DLD1 (cell line): Measurements from ENCODE around the gene LRIT1.

Source experiments
- in situ Hi-C: cut with HindIII; loops from 2 replicates; pipeline ENCODE4 v1.10.0; 2017; ENCODE audit warnings: low sequenced_read_pairs

The LRIT1 gene

DNA sequence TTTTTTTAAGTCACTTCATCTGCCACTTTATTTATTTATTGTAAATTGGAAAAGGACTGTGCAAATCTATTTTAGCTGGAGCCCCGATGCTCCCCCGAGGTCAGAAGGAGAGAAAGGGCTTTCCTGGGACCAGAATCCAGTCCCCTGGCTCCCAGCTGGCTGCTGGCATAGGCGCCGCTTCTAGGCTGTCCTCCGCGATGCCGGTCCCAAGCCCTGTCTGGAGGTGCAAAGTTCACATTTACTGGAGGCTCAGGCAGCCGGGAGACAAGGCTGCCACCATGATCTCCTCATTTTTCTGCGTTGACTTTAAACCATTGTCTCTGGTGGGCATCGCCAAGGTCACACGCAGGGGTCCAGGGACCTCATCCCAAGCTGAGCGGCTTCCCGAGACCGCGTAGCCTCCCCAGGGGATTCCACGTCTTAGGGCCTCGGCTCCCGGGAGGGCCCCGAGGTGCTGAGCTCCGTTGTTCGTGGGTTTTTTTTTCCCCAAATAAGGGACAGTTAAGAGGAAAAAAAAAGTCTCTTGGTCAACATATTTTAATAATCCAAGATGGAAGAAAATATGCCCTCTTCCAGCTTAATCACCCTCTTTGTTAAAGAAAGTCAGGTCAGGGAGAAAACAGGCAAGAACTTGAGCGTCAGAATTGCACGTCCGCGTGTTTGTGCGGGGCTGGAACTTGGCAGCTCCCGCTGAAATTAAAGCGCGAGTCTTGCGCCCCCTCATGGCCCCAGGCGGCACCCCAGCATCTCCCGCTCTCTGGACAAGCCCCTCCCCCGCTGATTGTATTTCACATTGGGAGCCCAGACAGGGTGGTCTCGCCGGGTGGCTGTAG lies 15.4 kb upstream of the LRIT1 start:
- in situ Hi-C loops = no loop called here

DNA sequence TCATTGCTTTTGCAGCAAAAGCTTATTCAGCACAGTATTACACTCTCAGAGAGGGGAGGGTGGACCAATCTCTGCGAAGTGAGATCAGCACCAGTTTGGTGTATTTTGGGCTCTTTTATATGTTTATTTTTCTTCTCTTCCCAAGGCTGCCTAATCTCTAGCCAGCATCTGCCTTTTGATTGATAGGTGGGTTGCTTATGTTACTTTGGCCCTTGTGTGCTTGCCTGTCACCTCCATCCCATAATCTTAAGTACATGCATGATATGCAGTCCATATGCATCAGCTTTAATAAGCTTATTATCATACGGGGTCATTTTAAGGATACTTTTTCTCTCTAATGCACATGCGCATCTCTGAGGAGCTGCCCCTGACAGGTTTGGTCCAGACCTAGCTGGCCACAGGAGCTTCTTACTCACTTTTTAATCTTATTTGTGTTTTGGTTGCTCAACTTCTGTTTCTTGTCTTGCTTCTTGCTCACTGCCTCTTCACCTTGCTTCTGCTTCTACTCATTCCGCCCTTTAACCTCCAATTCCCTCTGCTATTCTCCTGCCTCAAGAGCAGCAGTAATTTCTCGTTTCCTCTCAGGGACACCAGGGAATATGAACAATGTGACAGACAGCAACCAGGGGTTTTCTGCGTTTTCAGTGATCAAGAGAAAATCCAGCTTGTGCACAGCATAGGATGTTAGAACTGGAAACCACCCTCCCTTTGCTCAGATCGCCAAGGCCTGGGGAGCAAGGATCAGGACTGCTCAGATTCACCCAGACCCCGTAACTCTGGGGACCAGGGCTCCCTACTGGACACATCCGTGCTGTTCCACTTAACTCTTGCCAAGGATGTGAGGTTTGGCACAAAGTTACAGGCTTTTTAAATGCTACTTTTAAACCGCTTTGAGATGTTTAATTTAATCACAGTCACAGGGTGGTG lies 13.5 kb upstream of the LRIT1 start:
- in situ Hi-C loops = no loop called here

DNA sequence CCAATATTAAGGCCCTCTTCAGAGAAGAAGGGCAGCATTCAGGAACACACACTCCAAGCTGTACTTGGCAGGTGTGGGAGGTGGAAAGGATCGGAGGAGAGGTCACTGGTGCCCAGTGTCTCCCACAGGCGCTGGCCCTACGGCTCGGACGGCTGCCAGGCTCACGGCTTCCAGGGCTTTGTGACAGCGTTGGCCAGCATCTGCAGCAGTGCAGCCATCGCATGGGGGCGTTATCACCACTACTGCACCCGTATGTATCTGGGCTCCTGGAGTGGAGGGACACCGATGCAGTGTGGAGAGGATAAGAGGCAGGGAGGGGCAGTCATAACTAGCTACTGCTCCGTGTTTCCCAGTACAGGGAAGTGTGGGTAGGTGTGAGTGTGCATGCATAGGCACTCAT lies 7.4 kb upstream of the LRIT1 start:
- in situ Hi-C loops = no loop called here

DNA sequence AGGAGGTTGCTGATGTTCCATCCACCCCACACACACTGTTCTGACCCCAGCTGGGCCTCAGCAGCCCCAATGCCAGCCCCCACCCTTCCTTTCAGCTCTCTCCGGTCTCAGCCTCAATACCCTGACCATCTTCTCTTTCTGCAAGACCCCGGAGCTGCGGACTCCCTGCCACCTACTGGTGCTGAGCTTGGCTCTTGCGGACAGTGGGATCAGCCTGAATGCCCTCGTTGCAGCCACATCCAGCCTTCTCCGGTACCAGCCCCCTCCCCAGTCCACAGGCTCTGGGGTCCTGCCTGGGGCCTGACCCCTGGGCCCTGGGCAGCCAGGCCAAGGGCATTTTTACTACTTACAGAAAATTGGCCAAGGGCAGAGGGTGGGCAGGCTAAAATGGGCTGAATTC lies 6.2 kb upstream of the LRIT1 start:
- in situ Hi-C loops = no loop called here

DNA sequence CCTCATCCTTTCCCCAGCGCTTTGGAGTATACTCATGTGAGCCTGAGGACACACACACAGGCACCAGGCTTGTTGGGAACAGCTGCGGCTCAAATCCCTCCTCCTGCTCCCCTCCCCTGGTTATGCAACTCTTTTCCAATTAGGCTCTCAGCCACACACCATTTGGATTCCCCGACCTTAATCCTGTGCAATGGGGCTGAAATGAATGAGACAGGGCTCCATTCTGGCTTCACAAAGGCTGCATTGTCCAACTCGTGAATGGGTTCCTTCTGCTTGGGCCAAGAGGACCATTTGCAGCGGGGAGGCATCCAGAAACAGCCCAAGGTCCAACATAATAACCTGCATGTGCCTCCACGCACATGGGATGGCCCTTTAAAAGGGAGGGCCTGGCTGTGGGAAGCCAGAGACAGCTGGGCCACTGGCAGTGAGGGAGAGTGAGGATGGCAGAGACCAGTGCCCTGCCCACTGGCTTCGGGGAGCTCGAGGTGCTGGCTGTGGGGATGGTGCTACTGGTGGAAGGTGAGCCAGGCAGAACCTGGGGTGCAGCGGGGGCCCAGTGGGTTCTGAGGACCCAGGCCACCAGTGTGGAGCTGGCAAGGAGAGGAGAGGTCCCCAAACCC lies 3.4 kb upstream of the LRIT1 start, which contains the start of gene RGR:
RGR (plus strand) TSS at position 403 of the 620 bp plus-strand sequence; CDS start at position 441, 38 bp downstream.
- in situ Hi-C loops = no loop called here

DNA sequence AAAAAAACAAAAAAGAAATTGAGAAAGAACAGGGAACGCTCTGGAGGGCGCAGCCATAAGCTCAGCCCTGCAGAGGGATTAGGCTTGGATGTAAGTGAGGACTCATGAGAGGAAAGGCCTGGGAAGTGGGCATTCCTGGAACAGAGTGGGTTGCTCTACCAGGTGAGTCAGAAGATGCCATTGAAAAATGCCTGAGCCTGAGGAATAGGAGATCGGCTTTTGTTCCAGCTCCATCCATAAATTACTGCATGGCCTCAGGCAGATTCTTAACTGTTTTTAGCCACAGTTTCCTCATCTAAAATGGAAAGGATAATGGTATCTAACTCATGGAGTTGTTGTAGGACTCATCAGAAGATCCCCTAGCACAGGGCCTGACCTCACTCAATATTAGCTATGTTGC lies 2.4 kb upstream of the LRIT1 start:
- in situ Hi-C loops = no loop called here

DNA sequence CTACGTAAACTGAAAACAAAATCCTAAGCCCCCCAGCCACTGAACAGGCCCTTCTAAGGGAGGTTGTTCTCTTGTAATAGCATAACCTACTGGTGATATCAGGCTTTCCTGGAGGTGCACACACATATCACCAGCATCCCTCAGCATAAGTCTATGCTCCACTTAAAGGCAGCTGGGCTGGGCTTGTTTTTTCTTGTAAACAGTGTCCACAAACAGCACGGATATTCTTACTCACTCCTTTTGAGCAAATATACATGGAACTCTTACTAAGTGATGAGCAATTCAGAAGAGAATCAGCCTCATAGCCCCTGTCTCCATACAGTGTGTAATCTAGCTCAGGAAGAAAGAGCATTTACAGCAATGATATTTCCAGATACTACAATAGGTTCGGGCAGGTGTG lies 2.4 kb downstream of the LRIT1 start:
- in situ Hi-C loops = no loop called here

DNA sequence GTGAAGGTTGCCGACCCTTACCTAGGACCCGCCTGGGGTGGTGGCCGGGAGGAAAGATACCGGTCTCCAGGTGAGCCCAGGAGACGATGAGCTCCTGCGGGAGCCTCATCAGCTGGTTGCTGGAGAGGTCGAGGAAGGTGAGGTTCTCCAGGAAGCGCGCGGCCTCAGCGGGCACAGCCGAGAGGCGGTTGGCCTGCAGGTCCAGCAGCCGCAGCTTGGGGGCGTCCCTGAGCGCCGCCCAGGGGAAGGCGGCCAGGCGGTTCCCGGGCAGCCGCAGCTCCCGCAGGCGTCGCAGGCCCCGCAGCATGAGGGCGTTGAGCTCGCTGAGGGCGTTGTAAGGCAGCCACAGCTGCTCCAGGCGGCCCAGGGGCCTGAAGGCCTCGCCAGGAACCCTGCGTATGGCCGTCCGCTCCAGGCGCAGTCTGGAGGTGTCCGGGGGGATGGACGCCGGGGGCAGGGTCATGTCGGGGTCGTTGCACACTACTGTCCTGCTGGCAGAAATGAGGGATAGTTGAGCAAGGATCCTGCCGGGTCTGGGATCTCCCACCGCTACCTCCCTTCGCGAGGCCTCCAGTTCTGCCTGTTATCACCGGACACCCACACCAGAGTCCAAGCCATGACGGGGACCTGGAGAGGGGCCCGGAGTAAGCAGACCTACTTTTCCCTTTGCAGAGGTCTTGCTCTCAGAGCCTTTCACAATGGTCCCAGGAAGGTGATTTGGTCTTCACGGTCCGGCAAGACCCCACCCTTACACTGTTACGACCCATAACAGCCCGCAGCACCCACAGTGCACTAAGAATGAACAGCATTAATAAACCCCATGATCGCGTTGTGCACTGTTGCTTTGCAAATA lies 3.9 kb downstream of the LRIT1 start:
- in situ Hi-C loops = no loop called here

DNA sequence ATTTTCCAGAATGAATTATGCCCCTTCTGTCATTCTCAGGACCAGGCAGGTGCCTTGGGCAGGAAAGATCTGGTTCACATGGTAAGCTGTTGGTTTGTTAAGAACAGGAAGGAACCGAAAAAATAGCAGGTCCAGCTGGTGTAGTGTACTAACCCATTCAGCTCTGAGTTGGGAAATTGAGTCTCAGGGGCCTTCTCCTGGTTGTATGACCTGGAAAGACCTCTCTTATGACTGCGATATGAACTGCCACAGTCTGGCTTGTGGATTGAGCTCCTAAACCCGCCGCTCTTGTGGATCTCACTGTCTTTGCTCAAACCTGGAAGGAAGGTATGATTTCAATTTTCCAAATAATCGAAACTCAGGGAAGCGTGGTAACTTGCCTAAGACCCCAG lies 4.5 kb downstream of the LRIT1 start:
- in situ Hi-C loops = no loop called here

DNA sequence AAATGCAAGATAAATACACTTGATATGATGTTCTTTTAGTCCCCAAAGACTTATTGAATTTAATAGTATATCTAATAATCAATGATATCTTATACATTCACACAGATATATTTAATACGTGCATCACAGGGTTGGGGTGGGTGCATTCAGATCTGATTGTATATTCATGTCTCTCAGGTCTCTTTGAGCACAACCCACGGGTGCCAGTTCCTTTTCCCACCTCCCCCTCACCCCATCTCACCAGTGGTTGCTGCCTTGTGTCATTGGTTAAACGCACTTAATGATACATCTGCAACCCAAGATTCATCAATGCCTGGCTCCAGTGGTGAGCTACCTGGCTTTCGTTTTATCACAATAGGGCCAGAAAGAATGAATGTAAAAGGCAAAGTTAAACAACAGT lies 6.2 kb downstream of the LRIT1 start:
- in situ Hi-C loops = no loop called here

DNA sequence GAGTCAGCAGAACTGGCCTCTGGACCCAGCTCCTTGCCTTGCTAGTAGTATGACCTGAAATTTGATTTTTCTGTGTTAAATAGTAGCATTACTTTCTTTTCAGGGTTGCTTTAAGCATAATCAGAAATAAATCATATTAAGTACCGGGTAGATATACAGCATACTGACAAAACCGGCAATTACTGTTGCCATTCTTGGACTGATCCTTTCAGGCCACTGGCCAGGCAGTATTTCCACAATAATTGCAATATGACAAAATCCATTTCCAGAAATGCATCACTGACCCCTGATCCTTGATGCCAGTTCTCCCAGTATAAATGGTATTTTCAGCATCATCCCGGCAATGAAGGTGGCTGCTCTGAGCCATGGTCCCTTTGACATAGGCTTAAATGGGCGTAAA lies 6.9 kb downstream of the LRIT1 start:
- in situ Hi-C loops = no loop called here

DNA sequence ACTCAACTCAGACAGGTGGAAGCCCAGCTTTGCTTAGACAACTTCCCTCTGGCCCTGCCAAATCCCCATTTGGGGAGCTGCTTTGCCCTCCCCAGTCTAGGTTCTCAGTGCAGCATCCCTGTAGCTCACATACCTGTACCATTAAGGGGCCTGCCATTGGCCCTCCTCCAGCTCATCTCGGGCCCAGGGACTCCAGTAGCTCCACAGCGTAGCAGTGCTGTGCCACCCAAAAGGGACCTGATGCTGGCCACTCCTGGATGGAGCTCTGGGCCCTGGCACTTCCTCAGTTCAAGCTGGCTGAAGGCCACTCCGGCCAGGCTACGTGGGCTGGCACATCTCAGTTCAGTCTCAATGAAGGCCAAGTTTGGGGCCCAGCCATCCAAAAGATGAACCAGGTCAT lies 7.4 kb downstream of the LRIT1 start:
- in situ Hi-C loops = no loop called here

DNA sequence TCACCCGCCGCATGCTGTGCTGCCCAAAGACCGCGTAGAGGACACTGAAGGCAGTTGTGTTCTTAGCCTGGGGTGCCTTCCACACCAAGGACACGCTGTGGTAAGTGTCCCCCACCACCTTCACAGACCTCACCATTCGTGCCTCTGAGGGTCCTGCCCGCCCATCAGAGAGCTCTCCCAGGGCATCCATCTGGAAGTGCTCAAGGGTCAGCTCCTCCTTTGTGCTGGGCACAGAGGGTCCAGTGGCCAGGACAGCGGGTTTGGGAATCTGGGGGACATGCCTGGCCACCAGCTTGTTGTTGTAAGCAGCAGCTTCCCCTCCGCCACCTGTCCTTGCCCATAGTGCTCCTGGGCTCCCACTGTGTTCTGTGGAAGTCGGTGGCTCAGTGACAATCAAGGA lies 9.0 kb downstream of the LRIT1 start:
- in situ Hi-C loops = no loop called here

DNA sequence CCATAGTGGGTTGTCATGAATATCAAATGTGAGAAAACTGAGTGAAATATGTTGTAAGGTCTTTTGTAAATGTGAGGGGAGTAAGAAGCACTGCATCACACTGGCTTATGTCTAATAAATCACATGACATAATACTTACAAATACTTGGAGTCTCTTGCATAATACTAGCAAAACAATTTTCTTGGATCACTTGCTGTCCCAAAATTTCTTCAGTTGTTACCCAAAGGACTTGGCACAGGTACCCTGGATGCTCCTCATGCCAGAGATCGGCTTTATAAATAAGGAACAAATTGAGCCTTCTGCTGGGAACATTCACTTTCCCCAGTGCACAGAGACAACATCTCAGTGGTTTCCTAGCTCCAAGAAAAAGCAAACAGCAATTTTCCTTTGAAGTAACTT lies 11.0 kb downstream of the LRIT1 start:
- in situ Hi-C loops = no loop called here

DNA sequence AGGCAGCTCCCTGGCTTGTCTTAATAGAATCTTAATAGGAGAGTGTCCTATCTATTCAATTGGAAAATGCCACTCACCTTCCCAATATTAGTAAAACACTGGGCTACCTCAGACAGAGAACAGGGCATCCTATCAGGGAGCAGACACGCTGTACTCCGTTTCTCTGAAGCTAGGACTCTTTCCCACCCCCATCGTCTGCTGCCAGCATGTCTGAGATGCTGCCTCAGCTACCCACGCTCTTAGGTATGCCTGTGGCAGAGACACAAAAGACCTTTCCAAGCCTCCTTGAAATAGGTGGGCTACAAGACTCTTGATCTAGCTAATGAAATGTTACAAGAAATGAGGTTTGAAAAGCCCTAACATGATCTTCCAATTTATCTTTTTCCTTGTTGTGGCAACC lies 13.5 kb downstream of the LRIT1 start:
- in situ Hi-C loops = no loop called here

DNA sequence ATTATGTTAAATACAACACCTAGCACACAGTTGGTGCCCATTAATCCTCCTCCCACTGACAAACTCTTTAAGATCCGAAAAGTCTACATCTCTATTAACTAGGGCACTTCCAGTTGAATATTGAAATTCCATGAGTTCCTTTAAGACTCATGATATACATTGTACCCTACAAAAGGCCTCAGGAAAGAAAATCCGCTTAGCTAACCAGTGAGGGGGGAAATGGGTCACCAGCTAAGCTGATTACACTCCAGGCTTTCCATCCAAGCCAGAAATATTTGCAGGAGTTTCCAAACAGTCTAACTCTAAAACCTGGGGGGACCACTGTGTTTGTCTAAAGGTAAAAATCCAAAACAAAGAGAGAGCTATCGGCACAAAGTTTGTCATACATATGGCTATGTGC lies 14.7 kb downstream of the LRIT1 start:
- in situ Hi-C loops = no loop called here

DNA sequence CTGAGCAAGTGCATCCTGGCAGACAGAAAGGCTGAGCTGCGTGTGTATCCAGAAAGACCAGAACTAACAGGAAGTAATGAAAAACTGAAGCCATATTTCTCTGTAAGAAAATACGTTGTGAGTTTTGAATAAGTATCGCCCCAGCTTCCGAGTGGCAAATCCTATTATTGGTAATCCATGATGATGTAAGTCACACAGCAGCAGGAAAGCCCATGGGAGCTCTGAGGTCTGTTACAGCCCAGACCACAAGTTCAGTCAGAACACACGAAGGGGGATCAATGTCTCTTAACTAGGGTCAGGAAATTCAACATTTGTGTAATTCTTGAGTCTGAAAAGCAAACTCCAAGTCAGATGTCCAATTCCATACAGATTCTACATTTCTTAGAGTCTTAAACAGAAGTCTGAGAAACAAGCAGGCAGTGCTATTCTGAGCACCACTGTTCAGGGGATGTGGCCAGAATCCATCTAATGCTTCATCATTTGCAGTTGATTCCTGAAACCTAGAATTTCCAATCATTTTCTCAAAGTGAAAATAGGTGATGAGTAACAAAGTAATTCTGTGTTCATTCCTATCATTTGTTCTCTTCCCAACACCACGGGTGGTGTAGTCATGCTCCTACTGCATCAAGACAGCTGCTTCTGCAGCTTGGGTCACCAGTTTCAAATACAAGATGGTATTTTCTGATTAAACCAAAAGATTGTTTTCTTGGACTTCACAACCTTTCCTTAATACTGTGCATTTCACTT lies 15.7 kb downstream of the LRIT1 start, which contains the start of gene LRIT2:
LRIT2 (minus strand) TSS at position 118 of the 747 bp plus-strand sequence; CDS start at position 94, 24 bp downstream.
- in situ Hi-C loops = no loop called here

DNA sequence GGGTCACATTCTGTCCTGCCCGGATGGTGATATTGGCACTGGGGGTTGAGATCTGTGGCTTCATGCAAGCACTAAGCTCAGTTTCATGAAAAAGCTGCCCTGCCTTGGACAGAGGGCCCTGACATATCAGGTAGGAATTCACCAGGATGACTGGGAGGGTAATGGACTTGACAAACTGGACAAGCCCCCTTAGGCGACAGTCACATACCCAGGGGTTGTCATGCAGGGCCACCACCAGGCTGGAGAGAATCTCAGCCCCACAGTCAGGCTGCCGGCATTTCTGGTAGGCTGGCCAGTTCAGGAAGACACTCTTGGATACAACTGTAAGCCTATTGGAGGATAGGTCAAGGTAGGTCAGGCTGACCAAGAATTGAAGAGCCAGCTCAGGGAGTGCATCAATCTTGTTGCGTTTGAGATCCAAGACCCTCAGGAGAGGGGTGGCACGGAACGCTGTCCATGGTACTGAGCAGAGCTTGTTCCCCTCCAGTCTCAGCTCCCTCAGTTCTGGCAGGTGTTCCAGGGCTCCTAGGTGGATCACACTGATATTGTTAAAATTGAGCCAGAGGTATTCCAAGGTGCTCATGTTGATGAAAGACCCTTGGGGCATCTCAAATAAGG lies 16.8 kb downstream of the LRIT1 start:
- in situ Hi-C loops = no loop called here

DNA sequence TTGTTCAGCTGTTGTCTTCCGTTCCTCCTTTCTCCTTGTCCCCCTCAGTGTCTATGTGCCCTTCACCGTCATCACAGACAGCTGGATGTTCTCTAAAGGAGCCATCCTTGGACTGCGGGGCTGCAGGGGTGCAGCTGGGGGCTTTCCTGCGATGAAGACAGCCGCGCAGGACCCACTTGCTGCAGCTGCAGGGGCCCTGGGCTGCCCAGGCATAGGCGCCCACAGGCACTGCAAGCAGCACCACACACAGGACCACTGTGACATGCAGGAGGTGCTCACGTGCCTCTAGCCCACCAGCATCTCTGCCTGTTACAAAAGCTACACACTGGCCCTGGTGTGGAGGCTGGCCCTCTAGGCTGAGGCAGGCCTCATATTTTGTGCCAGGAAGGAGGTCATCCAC lies 19.4 kb downstream of the LRIT1 start:
- in situ Hi-C loops = no loop called here
